Gastrocnemius medialis (tissue), 4 donors: ENCODE results near the gene ABR. TPM values are rescaled to one million over a fixed set of nuclear protein-coding genes. Genes with fewer than 3 reads are reported as not detected.
A peak's percentile ranks its signal among the peaks of the same experiment; 100 is the strongest.

Experiments used
- ATAC-seq, 2 donors: fragments of 150-250 bp; one replicate each; pipeline ENCODE4 v1.9.1; 2016
- DNase-seq, 2 donors: peaks; one replicate each; pipeline ENCODE4 v3.0.0-alpha.2; 2019
- H3K27ac ChIP-seq, 4 donors: fragments of 200-600 bp; sonication (generic); 1 replicate in 1 of 4; 2 replicates in 3 of 4; pipeline ENCODE4 v1.5.1; 2016 to 2018; ENCODE audit warnings: mild to moderate bottlenecking in 2 of 4, moderate library complexity in 1 of 4
- H3K27me3 ChIP-seq, 3 donors: fragments of 200-600 bp; sonication (generic) in 2 of 3; 1 replicate in 1 of 3; 2 replicates in 2 of 3; pipeline versions ENCODE4 v1.5.1 to v1.6.0; 2016 to 2019; ENCODE audit warnings: mild to moderate bottlenecking in 1 of 3, moderate library complexity in 1 of 3
- H3K36me3 ChIP-seq, 2 donors: fragments of 200-600 bp; sonication (generic) in 1 of 2; one replicate each; pipeline ENCODE4 v1.5.1; 2017 to 2018
- H3K4me1 ChIP-seq, 2 donors: fragments of 200-600 bp; sonication (generic) in 1 of 2; one replicate each; pipeline ENCODE4 v1.5.1; 2016 to 2017; ENCODE audit warnings: mild to moderate bottlenecking in 2 of 2
- H3K4me3 ChIP-seq, 4 donors: fragments of 200-600 bp; sonication (generic) in 3 of 4; 1 replicate in 1 of 4; 2 replicates in 3 of 4; pipeline ENCODE4 v1.5.1; 2016 to 2019; ENCODE audit warnings: mild to moderate bottlenecking in 2 of 4
- H3K9me3 ChIP-seq, 3 donors: fragments of 200-600 bp; sonication (generic) in 2 of 3; 1 replicate in 1 of 3; 2 replicates in 2 of 3; pipeline ENCODE4 v1.5.1; 2016 to 2019
- CTCF ChIP-seq, 5 experiments: fragments of 450-650 bp in 3 of 5; fragments of 200-600 bp in 2 of 5; sonication (generic) in 2 of 5; IDR thresholded peaks in 4 of 5; conservative IDR thresholded peaks in 1 of 5; 1 replicate in 4 of 5; 2 replicates in 1 of 5; pipeline ENCODE4 v1.5.1; 2016 to 2019; ENCODE audit warnings: antibody characterized with exemption in 5 of 5, mild to moderate bottlenecking in 3 of 5, moderate library complexity in 3 of 5
- POLR2A ChIP-seq, 2 donors: fragments of 450-650 bp; IDR thresholded peaks; one replicate each; pipeline ENCODE4 v1.6.1; 2017; ENCODE audit warnings: antibody characterized with exemption in 2 of 2, mild to moderate bottlenecking in 2 of 2, moderate library complexity in 2 of 2
- in situ Hi-C, 4 donors: fragments of 200-750 bp; cut with MboI; loops; one replicate each; pipeline versions ENCODE4 v1.15.0 to v1.8.0; 2017; ENCODE audit warnings: low sequenced_read_pairs in 4 of 4
- intact Hi-C: fragments of 100-400 bp; cut with DNase I; formaldehyde crosslinking; loops from one replicate; pipeline ENCODE4 v1.15.1; 2023; ENCODE audit warnings: low total_unique reads
- total RNA-seq, 4 donors: library from RNA; depleted of rRNA; stranded (reverse); fragments of >200 nt; gene quantifications; one replicate each; pipeline versions ENCODE4 v1.1.0 to v1.2.3, GENCODE V29; 2016

Gene ABR
- total RNA-seq, 4 donors from 2014 or later, result 9.7 to 15.4 (median 12.8) TPM

- in situ Hi-C loops (loop anchor here in 3 of 4 donors (5.0 to 10.0 kb wide), 2 partner anchors 60 to 62 kb away; no protein-coding TSS in a partner anchor), intact Hi-C loops (no loop called here)
- H3K27ac ChIP-seq, result no peak overlapping the region
- no peak overlapping the region for H3K4me3 ChIP-seq
- H3K36me3 ChIP-seq, result no peaks in the 10 kb centered on the region
- peaks cover 0 to 9% (median 0%) of the 10 kb centered on the region in 3 donors for H3K27me3 ChIP-seq
- DNase-seq (no peak), ATAC-seq (no peak)
- peaks cover 7 to 11% of the 10 kb centered on the region in 2 donors for H3K4me1 ChIP-seq
- no peaks in the 10 kb centered on the region for H3K9me3 ChIP-seq
- TF ChIP-seq POLR2A (IDR thresholded peaks at IDR 0.05) (no peak), CTCF (IDR thresholded peaks at IDR 0.05 in 4 of 5, conservative IDR thresholded peaks at IDR 0.05 in 1 of 5) (no peak)
Observed at GRCh38 chr17:1124896-1125787, 54.6 kb downstream of the ABR start.

- ATAC-seq (no peak), DNase-seq (no peak)
- Histone ChIP-seq H3K27me3 (peaks cover 0 to 9% (median 0%) of the 10 kb centered on the region in 3 donors), H3K4me3 (no peak overlapping the region), H3K9me3 (no peaks in the 10 kb centered on the region), H3K27ac (peak overlapping the region in 1 of 4 donors; percentile 71), H3K36me3 (no peaks in the 10 kb centered on the region), H3K4me1 (peaks cover 7 to 11% of the 10 kb centered on the region in 2 donors)
- TF ChIP-seq CTCF (IDR thresholded peaks at IDR 0.05 in 4 of 5, conservative IDR thresholded peaks at IDR 0.05 in 1 of 5) (no peak), POLR2A (IDR thresholded peaks at IDR 0.05) (no peak)
- intact Hi-C loops, result loop anchor here (1.0 to 2.0 kb wide), 2 partner anchors 63 to 209 kb away; no protein-coding TSS in a partner anchor
- in situ Hi-C loops, result loop anchor here in 3 of 4 donors (5.0 to 10.0 kb wide), 2 partner anchors 61 to 63 kb away; no protein-coding TSS in a partner anchor
Observed at GRCh38 chr17:1123921-1124715, 55.7 kb downstream of the ABR start.

GRCh38 chr17:1123393-1123831 is 56.4 kb downstream of the ABR start:
- in situ Hi-C loops (loop anchor here in 3 of 4 donors (5.0 to 10.0 kb wide), 2 partner anchors 61 to 64 kb away; no protein-coding TSS in a partner anchor), intact Hi-C loops (loop anchor here (1.0 to 2.0 kb wide), 2 partner anchors 64 to 209 kb away; no protein-coding TSS in a partner anchor)
- H3K27me3 ChIP-seq, result peaks cover 0 to 9% (median 0%) of the 10 kb centered on the region in 3 donors
- no peak for ATAC-seq
- H3K4me1 ChIP-seq, result peaks cover 7 to 11% of the 10 kb centered on the region in 2 donors
- DNase-seq, result no peak
- no peak for TF ChIP-seq CTCF (IDR thresholded peaks at IDR 0.05 in 4 of 5, conservative IDR thresholded peaks at IDR 0.05 in 1 of 5)
- TF ChIP-seq POLR2A (IDR thresholded peaks at IDR 0.05), result no peak
- no peaks in the 10 kb centered on the region for H3K36me3 ChIP-seq
- no peak overlapping the region for H3K4me3 ChIP-seq
- no peaks in the 10 kb centered on the region for H3K9me3 ChIP-seq
- H3K27ac ChIP-seq, result peak overlapping the region; percentile 20 to 71 (median 52)
